ENCODE data around the gene MLNR.

The MLNR gene

GRCh38 chr13:49258089-49258796 lies 38.1 kb downstream of the MLNR start:
- no peak for DNase-seq
- Histone ChIP-seq H2AFZ (ENCODE audit: low read depth, low read length) (no peak overlapping the region), H3K36me3 (ENCODE audit: control insufficient read depth in 1 of 2, insufficient read depth in 2 of 2, low read depth in 1 of 2, low read length in 2 of 2) (peaks cover 12 to 63% of the 10 kb centered on the region in 2 experiments), H3K4ac (ENCODE audit: low read depth in 1 of 2, low read length in 2 of 2) (no peak overlapping the region), H3K4me1 (ENCODE audit: control insufficient read depth, insufficient read depth, low read depth, low read length) (no peaks in the 10 kb centered on the region), H4K8ac (ENCODE audit: low read length) (no peak overlapping the region), H4K91ac (ENCODE audit: low read length) (no peak overlapping the region), H2AK5ac (ENCODE audit: low read length, severe bottlenecking) (no peak overlapping the region), H3K14ac (ENCODE audit: low read length in 2 of 2) (no peak overlapping the region), H2BK5ac (ENCODE audit: low read depth, low read length, poor library complexity, severe bottlenecking) (no peak overlapping the region), H3K27me3 (ENCODE audit: control insufficient read depth in 1 of 2, insufficient read depth in 1 of 2, low read length in 2 of 2) (no peaks in the 10 kb centered on the region), H3K4me3 (ENCODE audit: insufficient read depth in 1 of 2, low read depth in 1 of 2, low read length in 2 of 2) (peak overlapping the region in 1 of 2 experiments; percentile 71), H2BK120ac (ENCODE audit: low read depth, low read length) (no peak overlapping the region), H3K9me3 (ENCODE audit: control insufficient read depth, low read length) (no peaks in the 10 kb centered on the region), H3K23ac (ENCODE audit: low read length in 2 of 2) (no peak overlapping the region), H3K18ac (ENCODE audit: low read depth in 1 of 2, low read length in 2 of 2) (no peak overlapping the region), H3K79me1 (replicated peaks; ENCODE audit: low read length, poor library complexity, severe bottlenecking) (peaks cover 2% of the 10 kb centered on the region), H3K4me2 (ENCODE audit: low read length, poor library complexity, severe bottlenecking) (no peak overlapping the region), H2BK12ac (ENCODE audit: low read length in 2 of 2) (no peak overlapping the region), H3K9ac (ENCODE audit: low read length) (peak overlapping the region; percentile 82), H3K27ac (ENCODE audit: low read length, poor library complexity, severe bottlenecking) (no peak overlapping the region), H2BK15ac (ENCODE audit: low read depth, poor library complexity, severe bottlenecking) (no peak overlapping the region)
- WGBS, result 100% methylated on average over 3 of the region's 3 CpGs

GRCh38 chr13:49259586-49259985 lies 39.4 kb downstream of the MLNR start:
- no peak overlapping the region for H3K18ac ChIP-seq (ENCODE audit: low read depth in 1 of 2, low read length in 2 of 2)
- no peak overlapping the region for H2BK12ac ChIP-seq (ENCODE audit: low read length in 2 of 2)
- H3K4ac ChIP-seq (ENCODE audit: low read depth in 1 of 2, low read length in 2 of 2), result no peak overlapping the region
- H3K14ac ChIP-seq (ENCODE audit: low read length in 2 of 2), result no peak overlapping the region
- no peak overlapping the region for H4K91ac ChIP-seq (ENCODE audit: low read length)
- H2AFZ ChIP-seq (ENCODE audit: low read depth, low read length), result no peak overlapping the region
- no peak overlapping the region for H2BK5ac ChIP-seq (ENCODE audit: low read depth, low read length, poor library complexity, severe bottlenecking)
- H2BK15ac ChIP-seq (ENCODE audit: low read depth, poor library complexity, severe bottlenecking), result no peak overlapping the region
- no peak overlapping the region for H3K4me2 ChIP-seq (ENCODE audit: low read length, poor library complexity, severe bottlenecking)
- no peak overlapping the region for H2AK5ac ChIP-seq (ENCODE audit: low read length, severe bottlenecking)
- 98% methylated on average over 4 of the region's 6 CpGs for WGBS
- H3K23ac ChIP-seq (ENCODE audit: low read length in 2 of 2), result no peak overlapping the region
- H3K9me3 ChIP-seq (ENCODE audit: control insufficient read depth, low read length), result no peaks in the 10 kb centered on the region
- H3K27me3 ChIP-seq (ENCODE audit: control insufficient read depth in 1 of 2, insufficient read depth in 1 of 2, low read length in 2 of 2), result no peaks in the 10 kb centered on the region
- no peak overlapping the region for H3K27ac ChIP-seq (ENCODE audit: low read length, poor library complexity, severe bottlenecking)
- DNase-seq, result no peak
- H3K9ac ChIP-seq (ENCODE audit: low read length), result no peak overlapping the region
- H3K4me3 ChIP-seq (ENCODE audit: insufficient read depth in 1 of 2, low read depth in 1 of 2, low read length in 2 of 2), result no peak overlapping the region
- H2BK120ac ChIP-seq (ENCODE audit: low read depth, low read length), result no peak overlapping the region
- peaks cover 12 to 57% of the 10 kb centered on the region in 2 experiments for H3K36me3 ChIP-seq (ENCODE audit: control insufficient read depth in 1 of 2, insufficient read depth in 2 of 2, low read depth in 1 of 2, low read length in 2 of 2)
- H3K4me1 ChIP-seq (ENCODE audit: control insufficient read depth, insufficient read depth, low read depth, low read length), result no peaks in the 10 kb centered on the region
- H3K79me1 ChIP-seq (replicated peaks; ENCODE audit: low read length, poor library complexity, severe bottlenecking), result no peaks in the 10 kb centered on the region
- no peak overlapping the region for H4K8ac ChIP-seq (ENCODE audit: low read length)

- Histone ChIP-seq H3K14ac (ENCODE audit: low read length in 2 of 2) (no peak overlapping the region), H3K27me3 (ENCODE audit: control insufficient read depth in 1 of 2, insufficient read depth in 1 of 2, low read length in 2 of 2) (no peaks in the 10 kb centered on the region), H2BK120ac (ENCODE audit: low read depth, low read length) (no peak overlapping the region), H2AFZ (ENCODE audit: low read depth, low read length) (no peak overlapping the region), H4K91ac (ENCODE audit: low read length) (no peak overlapping the region), H3K79me1 (replicated peaks; ENCODE audit: low read length, poor library complexity, severe bottlenecking) (no peaks in the 10 kb centered on the region), H3K4me3 (ENCODE audit: insufficient read depth in 1 of 2, low read depth in 1 of 2, low read length in 2 of 2) (no peak overlapping the region), H3K4me1 (ENCODE audit: control insufficient read depth, insufficient read depth, low read depth, low read length) (no peaks in the 10 kb centered on the region), H3K23ac (ENCODE audit: low read length in 2 of 2) (no peak overlapping the region), H3K36me3 (ENCODE audit: control insufficient read depth in 1 of 2, insufficient read depth in 2 of 2, low read depth in 1 of 2, low read length in 2 of 2) (peaks cover 6 to 52% of the 10 kb centered on the region in 2 experiments), H3K9me3 (ENCODE audit: control insufficient read depth, low read length) (no peaks in the 10 kb centered on the region), H2BK15ac (ENCODE audit: low read depth, poor library complexity, severe bottlenecking) (no peak overlapping the region), H3K9ac (ENCODE audit: low read length) (no peak overlapping the region), H3K18ac (ENCODE audit: low read depth in 1 of 2, low read length in 2 of 2) (no peak overlapping the region), H3K4ac (ENCODE audit: low read depth in 1 of 2, low read length in 2 of 2) (no peak overlapping the region), H3K4me2 (ENCODE audit: low read length, poor library complexity, severe bottlenecking) (no peak overlapping the region), H2BK5ac (ENCODE audit: low read depth, low read length, poor library complexity, severe bottlenecking) (no peak overlapping the region), H4K8ac (ENCODE audit: low read length) (no peak overlapping the region), H2AK5ac (ENCODE audit: low read length, severe bottlenecking) (no peak overlapping the region), H2BK12ac (ENCODE audit: low read length in 2 of 2) (no peak overlapping the region), H3K27ac (ENCODE audit: low read length, poor library complexity, severe bottlenecking) (no peak overlapping the region)
- WGBS, result 92% methylated on average over 6 of the region's 6 CpGs
- DNase-seq, result no peak
Observed at GRCh38 chr13:49262634-49263033, 42.5 kb downstream of the MLNR start.

- Histone ChIP-seq H2BK5ac (ENCODE audit: low read depth, low read length, poor library complexity, severe bottlenecking) (no peak overlapping the region), H2BK15ac (ENCODE audit: low read depth, poor library complexity, severe bottlenecking) (no peak overlapping the region), H3K14ac (ENCODE audit: low read length in 2 of 2) (no peak overlapping the region), H3K36me3 (ENCODE audit: control insufficient read depth in 1 of 2, insufficient read depth in 2 of 2, low read depth in 1 of 2, low read length in 2 of 2) (peaks cover 3 to 43% of the 10 kb centered on the region in 2 experiments), H3K27me3 (ENCODE audit: control insufficient read depth in 1 of 2, insufficient read depth in 1 of 2, low read length in 2 of 2) (no peaks in the 10 kb centered on the region), H2BK12ac (ENCODE audit: low read length in 2 of 2) (no peak overlapping the region), H3K27ac (ENCODE audit: low read length, poor library complexity, severe bottlenecking) (no peak overlapping the region), H3K18ac (ENCODE audit: low read depth in 1 of 2, low read length in 2 of 2) (no peak overlapping the region), H3K9me3 (ENCODE audit: control insufficient read depth, low read length) (no peaks in the 10 kb centered on the region), H2AK5ac (ENCODE audit: low read length, severe bottlenecking) (no peak overlapping the region), H2BK120ac (ENCODE audit: low read depth, low read length) (no peak overlapping the region), H3K23ac (ENCODE audit: low read length in 2 of 2) (no peak overlapping the region), H3K9ac (ENCODE audit: low read length) (peak overlapping the region; percentile 6), H3K4ac (ENCODE audit: low read depth in 1 of 2, low read length in 2 of 2) (no peak overlapping the region), H4K91ac (ENCODE audit: low read length) (no peak overlapping the region), H3K4me2 (ENCODE audit: low read length, poor library complexity, severe bottlenecking) (no peak overlapping the region), H3K4me1 (ENCODE audit: control insufficient read depth, insufficient read depth, low read depth, low read length) (no peaks in the 10 kb centered on the region), H3K4me3 (ENCODE audit: insufficient read depth in 1 of 2, low read depth in 1 of 2, low read length in 2 of 2) (no peak overlapping the region), H3K79me1 (replicated peaks; ENCODE audit: low read length, poor library complexity, severe bottlenecking) (no peaks in the 10 kb centered on the region), H2AFZ (ENCODE audit: low read depth, low read length) (no peak overlapping the region), H4K8ac (ENCODE audit: low read length) (no peak overlapping the region)
- DNase-seq, result peak; percentile 35
- 41% methylated on average over 2 of the region's 2 CpGs for WGBS
Observed at GRCh38 chr13:49265822-49266221, 45.7 kb downstream of the MLNR start.
